ENCODE data around the gene SELENOV. TPM values are rescaled to one million over a fixed set of nuclear protein-coding genes. Genes with fewer than 3 reads are reported as not detected.

Gene SELENOV
- total RNA-seq, 4 donors from 2014 or later, result not detected

DNA sequence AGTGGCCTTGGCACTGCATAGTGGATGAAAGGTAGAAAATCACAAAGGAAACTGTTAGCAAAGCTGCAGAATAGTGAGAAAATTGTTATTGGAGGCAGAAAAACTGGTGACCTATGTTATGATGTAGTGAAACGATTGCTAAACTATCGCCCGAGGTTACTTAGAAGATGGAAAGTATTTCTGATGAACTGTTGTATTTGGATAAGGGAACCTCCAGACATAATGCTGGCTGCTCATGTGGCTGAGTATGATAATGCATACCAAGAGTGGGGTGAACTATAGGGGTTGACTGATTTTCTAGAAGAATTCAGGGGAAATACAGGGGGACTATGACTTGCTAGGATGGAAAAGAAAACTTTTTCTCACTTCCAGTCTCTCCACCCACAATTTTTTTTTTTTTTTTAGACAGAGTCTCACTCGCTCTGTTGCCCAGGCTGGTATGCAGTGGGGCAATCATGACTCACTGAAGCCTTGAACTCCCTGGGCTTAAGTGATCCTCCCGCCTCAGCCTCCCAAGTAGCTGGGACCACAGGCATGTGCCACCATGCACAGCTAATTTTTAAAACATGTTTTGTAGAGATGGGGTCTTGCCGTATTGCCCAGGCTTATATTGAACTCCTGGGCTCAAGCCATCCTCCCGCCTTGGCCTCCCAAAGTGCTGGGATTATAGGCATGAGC is 29.4 kb downstream of the SELENOV start:
- Histone ChIP-seq H3K9me3 (no peaks in the 10 kb centered on the region), H3K4me3 (no peak overlapping the region), H3K27ac (no peak overlapping the region), H3K36me3 (no peaks in the 10 kb centered on the region), H3K27me3 (no peaks in the 10 kb centered on the region), H3K4me1 (no peaks in the 10 kb centered on the region)
- no peak for DNase-seq
- no peak for TF ChIP-seq POLR2A (IDR thresholded peaks at IDR 0.05)
- TF ChIP-seq CTCF (IDR thresholded peaks at IDR 0.05), result no peak

DNA sequence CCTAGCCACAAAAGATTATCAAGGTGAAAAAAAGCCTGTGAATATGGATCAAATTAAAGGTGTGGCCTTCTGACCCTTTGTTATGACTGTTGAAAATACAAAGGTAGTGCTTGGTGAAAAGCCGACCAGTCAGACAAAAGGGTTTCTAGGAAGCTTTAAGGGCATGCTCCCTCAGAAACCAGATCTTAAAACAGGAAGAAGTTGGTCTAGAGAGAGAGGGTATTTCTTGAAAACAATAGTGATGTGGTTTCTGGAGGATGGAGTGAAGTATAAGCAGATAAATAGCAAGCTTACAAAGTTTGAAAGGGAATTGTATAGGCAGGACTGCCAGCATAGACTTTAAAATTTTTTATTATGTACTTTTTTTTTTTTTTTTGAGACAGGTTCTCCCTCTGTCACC is 30.0 kb downstream of the SELENOV start:
- no peak overlapping the region for H3K4me3 ChIP-seq
- H3K27me3 ChIP-seq, result no peaks in the 10 kb centered on the region
- TF ChIP-seq CTCF (IDR thresholded peaks at IDR 0.05) (no peak), POLR2A (IDR thresholded peaks at IDR 0.05) (no peak)
- H3K27ac ChIP-seq, result no peak overlapping the region
- no peaks in the 10 kb centered on the region for H3K9me3 ChIP-seq
- H3K36me3 ChIP-seq, result no peaks in the 10 kb centered on the region
- DNase-seq, result no peak
- H3K4me1 ChIP-seq, result no peaks in the 10 kb centered on the region

GRCh38 chr19:39546599-39546998 is 31.7 kb downstream of the SELENOV start:
- H3K27me3 ChIP-seq, result no peaks in the 10 kb centered on the region
- no peaks in the 10 kb centered on the region for H3K9me3 ChIP-seq
- H3K36me3 ChIP-seq, result no peaks in the 10 kb centered on the region
- no peak overlapping the region for H3K27ac ChIP-seq
- DNase-seq, result no peak
- no peak overlapping the region for H3K4me3 ChIP-seq
- H3K4me1 ChIP-seq, result peaks cover 0 to under 1% (median 0%) of the 10 kb centered on the region in 4 donors
- TF ChIP-seq POLR2A (IDR thresholded peaks at IDR 0.05), result no peak
- no peak for TF ChIP-seq CTCF (IDR thresholded peaks at IDR 0.05)

- no peak for TF ChIP-seq CTCF (IDR thresholded peaks at IDR 0.05)
- no peak for TF ChIP-seq POLR2A (IDR thresholded peaks at IDR 0.05)
- no peak for DNase-seq
- Histone ChIP-seq H3K4me1 (peaks cover 0 to 6% (median 0%) of the 10 kb centered on the region in 4 donors), H3K4me3 (no peak overlapping the region), H3K9me3 (no peaks in the 10 kb centered on the region), H3K27me3 (no peaks in the 10 kb centered on the region), H3K36me3 (no peaks in the 10 kb centered on the region), H3K27ac (no peak overlapping the region)
Observed at GRCh38 chr19:39550197-39550596, 35.3 kb downstream of the SELENOV start.

DNA sequence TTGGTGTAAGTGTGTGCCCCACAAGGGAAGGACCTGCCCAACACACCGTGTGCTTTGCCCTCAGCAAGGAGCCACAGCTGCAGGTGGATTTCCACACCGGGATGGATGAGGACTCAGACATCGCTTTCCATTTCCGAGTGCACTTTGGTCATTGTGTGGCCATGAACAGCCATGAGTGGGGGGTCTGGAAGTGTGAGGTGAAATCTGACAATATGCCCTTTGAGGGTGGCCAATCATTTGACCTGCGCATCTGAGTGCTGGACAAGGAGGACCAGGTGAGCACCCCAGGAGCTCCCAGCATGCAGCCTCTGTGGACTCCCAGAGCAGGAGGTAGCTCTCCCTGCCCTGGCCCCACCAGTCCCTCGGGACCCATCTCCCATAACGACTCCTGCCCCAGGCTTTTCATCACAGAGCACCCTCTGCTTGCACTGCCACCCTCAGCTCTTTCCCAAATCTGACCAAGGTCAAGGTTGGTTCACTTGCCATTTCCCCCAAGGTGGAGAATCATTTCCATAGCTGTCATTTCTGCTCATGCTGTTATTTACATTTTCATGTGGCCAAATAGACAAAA is 38.2 kb downstream of the SELENOV start:
- Histone ChIP-seq H3K9me3 (no peaks in the 10 kb centered on the region), H3K36me3 (no peaks in the 10 kb centered on the region), H3K27me3 (no peaks in the 10 kb centered on the region), H3K4me3 (no peak overlapping the region), H3K27ac (no peak overlapping the region), H3K4me1 (peaks cover 0 to 10% (median 0%) of the 10 kb centered on the region in 4 donors)
- DNase-seq, result no peak
- TF ChIP-seq CTCF (IDR thresholded peaks at IDR 0.05) (no peak), POLR2A (IDR thresholded peaks at IDR 0.05) (no peak)

Measured in Peyer's patch (tissue), 4 donors.